GM19193 (cell line): ENCODE results near the gene TPD52L1.

ENCODE experiments used
- POLR2A ChIP-seq: IDR thresholded peaks from 4 replicates; pipeline ENCODE4 v1.6.1; 2011; ENCODE audit not compliant: insufficient read depth, insufficient read length; ENCODE audit errors: extremely low read depth

The TPD52L1 gene

GRCh38 chr6:125208625-125209249, 55.2 kb downstream of the TPD52L1 start:
- no peak for TF ChIP-seq POLR2A

- no peak for TF ChIP-seq POLR2A
These were observed 57.1 kb downstream of the TPD52L1 start for GRCh38 chr6:125210667-125211066.

- TF ChIP-seq POLR2A: no peak
These were observed 57.8 kb downstream of the TPD52L1 start for GRCh38 chr6:125211352-125211751.

- no peak for TF ChIP-seq POLR2A
These were observed 58.8 kb downstream of the TPD52L1 start for GRCh38 chr6:125212377-125212776.

- TF ChIP-seq POLR2A: no peak
These were observed 60.4 kb downstream of the TPD52L1 start for GRCh38 chr6:125213939-125214338.

- no peak for TF ChIP-seq POLR2A
These were observed 61.8 kb downstream of the TPD52L1 start for GRCh38 chr6:125215252-125215819.

- TF ChIP-seq POLR2A: no peak
These were observed 62.4 kb downstream of the TPD52L1 start for GRCh38 chr6:125216015-125216414.

GRCh38 chr6:125217369-125217768, 63.8 kb downstream of the TPD52L1 start:
- TF ChIP-seq POLR2A: no peak

- no peak for TF ChIP-seq POLR2A
These were observed 64.4 kb downstream of the TPD52L1 start for GRCh38 chr6:125217992-125218391.

- no peak for TF ChIP-seq POLR2A
These were observed 65.9 kb downstream of the TPD52L1 start for GRCh38 chr6:125219361-125219895.

GRCh38 chr6:125220712-125221111, 67.1 kb downstream of the TPD52L1 start:
- TF ChIP-seq POLR2A: no peak

GRCh38 chr6:125222531-125223455, 69.2 kb downstream of the TPD52L1 start:
- no peak for TF ChIP-seq POLR2A

GRCh38 chr6:125224231-125224861, 70.8 kb downstream of the TPD52L1 start:
- TF ChIP-seq POLR2A: no peak

GRCh38 chr6:125227244-125227643, 73.7 kb downstream of the TPD52L1 start:
- TF ChIP-seq POLR2A: no peak

GRCh38 chr6:125228981-125229479, 75.5 kb downstream of the TPD52L1 start:
- no peak for TF ChIP-seq POLR2A

GRCh38 chr6:125230674-125231073, 77.1 kb downstream of the TPD52L1 start:
- TF ChIP-seq POLR2A: no peak

GRCh38 chr6:125231133-125231532, 77.6 kb downstream of the TPD52L1 start:
- TF ChIP-seq POLR2A: no peak
